NCI-H226 (cell line): Measurements from ENCODE around the gene ABCA5.

ENCODE experiments used
- DNase-seq: peaks from one replicate; pipeline ENCODE4 v3.0.0-alpha.2; 2015

Gene ABCA5, protein sequence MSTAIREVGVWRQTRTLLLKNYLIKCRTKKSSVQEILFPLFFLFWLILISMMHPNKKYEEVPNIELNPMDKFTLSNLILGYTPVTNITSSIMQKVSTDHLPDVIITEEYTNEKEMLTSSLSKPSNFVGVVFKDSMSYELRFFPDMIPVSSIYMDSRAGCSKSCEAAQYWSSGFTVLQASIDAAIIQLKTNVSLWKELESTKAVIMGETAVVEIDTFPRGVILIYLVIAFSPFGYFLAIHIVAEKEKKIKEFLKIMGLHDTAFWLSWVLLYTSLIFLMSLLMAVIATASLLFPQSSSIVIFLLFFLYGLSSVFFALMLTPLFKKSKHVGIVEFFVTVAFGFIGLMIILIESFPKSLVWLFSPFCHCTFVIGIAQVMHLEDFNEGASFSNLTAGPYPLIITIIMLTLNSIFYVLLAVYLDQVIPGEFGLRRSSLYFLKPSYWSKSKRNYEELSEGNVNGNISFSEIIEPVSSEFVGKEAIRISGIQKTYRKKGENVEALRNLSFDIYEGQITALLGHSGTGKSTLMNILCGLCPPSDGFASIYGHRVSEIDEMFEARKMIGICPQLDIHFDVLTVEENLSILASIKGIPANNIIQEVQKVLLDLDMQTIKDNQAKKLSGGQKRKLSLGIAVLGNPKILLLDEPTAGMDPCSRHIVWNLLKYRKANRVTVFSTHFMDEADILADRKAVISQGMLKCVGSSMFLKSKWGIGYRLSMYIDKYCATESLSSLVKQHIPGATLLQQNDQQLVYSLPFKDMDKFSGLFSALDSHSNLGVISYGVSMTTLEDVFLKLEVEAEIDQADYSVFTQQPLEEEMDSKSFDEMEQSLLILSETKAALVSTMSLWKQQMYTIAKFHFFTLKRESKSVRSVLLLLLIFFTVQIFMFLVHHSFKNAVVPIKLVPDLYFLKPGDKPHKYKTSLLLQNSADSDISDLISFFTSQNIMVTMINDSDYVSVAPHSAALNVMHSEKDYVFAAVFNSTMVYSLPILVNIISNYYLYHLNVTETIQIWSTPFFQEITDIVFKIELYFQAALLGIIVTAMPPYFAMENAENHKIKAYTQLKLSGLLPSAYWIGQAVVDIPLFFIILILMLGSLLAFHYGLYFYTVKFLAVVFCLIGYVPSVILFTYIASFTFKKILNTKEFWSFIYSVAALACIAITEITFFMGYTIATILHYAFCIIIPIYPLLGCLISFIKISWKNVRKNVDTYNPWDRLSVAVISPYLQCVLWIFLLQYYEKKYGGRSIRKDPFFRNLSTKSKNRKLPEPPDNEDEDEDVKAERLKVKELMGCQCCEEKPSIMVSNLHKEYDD (N-terminal part only)

GRCh38 chr17:69327060-69327831 is at the start of gene ABCA5:
Gene ABCA5 (minus strand): TSS chr17:69327133. CDS start chr17:69314415, 12,718 bp downstream.
- DNase-seq: peak; percentile 94

- no peak for DNase-seq
Measured at GRCh38 chr17:69375229-69375628, 48.3 kb upstream of the ABCA5 start.

DNA sequence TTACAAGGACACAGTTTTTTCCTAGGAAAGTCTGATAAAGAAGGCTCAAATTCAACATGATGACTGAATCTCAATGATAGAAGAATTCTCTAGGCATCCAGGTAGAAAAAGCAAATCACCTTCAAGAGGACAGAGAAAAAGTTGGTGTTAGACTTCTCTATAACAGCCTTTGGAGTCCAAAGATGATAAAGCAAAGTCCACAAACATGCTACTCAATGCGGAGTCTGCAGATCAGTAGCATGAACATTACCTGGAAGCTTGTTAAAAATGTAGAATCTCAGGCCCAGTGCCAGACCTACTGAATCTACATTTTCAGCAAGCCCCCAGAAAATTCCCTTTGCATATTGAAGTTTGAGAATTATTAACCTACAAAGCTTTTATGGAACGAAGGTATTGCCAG is 46.1 kb upstream of the ABCA5 start:
- no peak for DNase-seq

- no peak for DNase-seq
Measured at GRCh38 chr17:69367298-69367697, 40.4 kb upstream of the ABCA5 start.

DNA sequence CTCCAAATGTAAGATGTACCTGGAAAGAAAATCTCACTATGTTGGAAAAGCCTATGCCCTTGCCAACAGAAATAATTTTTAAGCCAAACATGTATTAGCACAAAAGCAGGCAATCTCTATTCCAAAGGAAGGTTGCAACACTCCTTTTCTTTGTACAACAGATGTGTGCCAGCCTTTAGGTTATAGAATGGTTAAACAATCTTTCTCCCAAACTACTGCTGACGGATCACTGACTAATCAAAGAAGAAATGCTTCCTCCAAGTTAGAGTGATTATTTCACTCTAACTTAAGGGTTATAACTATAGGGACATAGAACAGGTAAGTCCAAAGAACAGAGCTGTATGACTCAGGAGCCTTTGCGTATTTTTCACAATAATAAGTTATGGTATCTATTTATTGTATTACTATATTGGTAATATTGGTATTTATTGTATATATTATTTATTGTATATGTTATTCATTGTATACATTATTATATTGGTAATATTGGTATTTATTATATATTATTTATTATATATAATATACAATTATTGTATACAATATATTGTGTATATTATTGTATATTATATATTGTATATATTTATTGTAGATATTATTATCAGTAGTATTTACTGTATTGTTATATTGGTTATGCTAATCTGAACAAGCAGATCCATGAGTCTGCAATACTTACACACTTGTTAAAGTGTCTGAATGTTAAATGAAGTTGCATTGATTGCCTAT is 36.7 kb upstream of the ABCA5 start:
- DNase-seq: no peak

- DNase-seq: no peak
Measured at GRCh38 chr17:69361156-69361555, 34.2 kb upstream of the ABCA5 start.

GRCh38 chr17:69358688-69359596 is 32.0 kb upstream of the ABCA5 start:
- DNase-seq: no peak

DNA sequence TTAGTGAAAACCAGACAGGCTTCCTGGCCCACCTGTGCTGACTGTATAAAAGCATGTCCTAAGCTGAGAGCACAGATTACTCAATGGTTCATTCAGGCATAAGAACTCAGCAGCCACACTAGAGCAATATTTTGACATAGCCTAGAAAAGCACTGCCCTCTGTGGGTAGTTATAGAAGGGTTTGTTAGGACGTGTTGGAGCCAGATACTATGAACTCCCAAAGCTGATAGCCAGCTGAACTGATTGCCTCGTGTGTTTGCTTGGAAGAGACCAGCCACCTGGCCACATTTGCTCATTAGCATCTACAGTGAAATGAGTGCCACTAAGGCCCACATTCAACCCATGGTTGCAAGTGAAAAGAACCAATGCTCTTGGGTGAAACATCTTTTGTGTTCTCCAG is 30.8 kb upstream of the ABCA5 start:
- no peak for DNase-seq

GRCh38 chr17:69356625-69357024 is 29.7 kb upstream of the ABCA5 start:
- DNase-seq: no peak

DNA sequence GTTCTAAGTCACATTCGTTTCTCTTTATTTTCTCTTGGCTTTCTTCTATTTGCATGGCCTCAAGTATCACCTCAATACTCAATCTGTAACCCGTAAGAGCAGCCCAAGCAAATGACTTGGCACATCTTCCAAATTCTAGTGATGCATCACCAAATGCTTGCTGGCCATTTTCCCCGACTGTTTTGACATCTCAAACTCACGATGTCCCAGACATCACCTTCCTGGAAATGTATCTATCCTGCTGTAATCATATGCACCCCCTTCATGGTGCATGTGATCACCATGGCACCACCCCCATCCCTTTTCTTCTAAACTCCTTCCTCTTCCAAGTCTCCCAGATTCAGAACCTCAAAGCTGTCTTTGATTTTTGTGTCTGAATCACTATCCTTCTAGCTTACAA is 24.0 kb upstream of the ABCA5 start:
- no peak for DNase-seq

GRCh38 chr17:69348429-69348828 is 21.5 kb upstream of the ABCA5 start:
- no peak for DNase-seq

- no peak for DNase-seq
Measured at GRCh38 chr17:69346766-69347165, 19.8 kb upstream of the ABCA5 start.

DNA sequence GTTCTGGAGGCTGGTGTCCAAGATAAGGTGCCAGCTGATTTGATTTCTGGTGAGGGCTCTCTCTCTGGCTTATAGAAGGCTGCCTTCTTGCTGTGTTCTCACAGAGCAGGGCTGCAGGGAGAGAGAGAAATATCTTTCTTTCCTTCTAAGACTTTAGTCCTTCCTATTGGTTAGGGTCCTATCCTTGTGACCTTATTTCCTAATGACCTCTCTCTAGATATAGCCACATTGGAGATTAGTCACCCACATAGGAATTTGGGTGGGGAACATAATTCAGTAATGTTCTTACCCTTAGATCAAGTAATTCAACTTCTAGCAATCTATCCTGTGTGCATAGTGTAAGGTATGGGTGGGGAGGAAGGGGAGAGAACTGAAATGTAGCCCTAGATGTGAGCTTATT is 18.0 kb upstream of the ABCA5 start:
- no peak for DNase-seq

DNA sequence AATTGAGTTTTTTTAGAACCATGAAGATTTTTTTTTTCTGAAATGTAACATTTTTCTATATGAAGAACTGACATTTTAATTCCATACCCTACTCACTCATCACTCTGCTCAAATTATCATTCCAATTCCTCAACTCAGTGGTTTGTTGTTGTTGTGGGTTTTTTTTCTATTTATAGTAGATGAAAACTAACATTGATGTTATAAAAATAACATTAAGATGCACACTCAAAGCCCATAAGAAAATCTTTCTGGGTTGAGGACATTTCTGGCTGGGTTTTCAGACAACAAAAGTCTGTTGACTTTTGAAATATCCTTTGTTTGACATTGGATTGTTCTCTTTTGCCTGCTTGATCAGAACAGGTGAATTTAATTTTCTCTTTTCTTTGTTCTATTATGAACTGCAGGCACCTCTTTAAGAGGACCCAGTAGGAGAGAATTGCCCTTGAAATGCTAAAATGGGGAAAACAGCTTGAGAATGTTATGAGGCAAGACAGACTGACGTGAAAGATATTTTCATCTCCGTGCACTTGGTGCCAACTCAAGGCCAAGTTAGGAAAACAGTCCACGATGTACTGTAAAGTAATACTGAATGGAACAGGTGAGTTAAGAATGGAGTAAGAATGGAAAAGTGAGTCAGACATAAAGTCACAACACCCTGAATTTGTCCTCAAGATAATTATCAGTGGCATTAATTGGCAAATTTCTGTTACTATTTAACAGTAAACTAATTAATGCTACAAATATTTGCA is 16.1 kb upstream of the ABCA5 start:
- DNase-seq: no peak

DNA sequence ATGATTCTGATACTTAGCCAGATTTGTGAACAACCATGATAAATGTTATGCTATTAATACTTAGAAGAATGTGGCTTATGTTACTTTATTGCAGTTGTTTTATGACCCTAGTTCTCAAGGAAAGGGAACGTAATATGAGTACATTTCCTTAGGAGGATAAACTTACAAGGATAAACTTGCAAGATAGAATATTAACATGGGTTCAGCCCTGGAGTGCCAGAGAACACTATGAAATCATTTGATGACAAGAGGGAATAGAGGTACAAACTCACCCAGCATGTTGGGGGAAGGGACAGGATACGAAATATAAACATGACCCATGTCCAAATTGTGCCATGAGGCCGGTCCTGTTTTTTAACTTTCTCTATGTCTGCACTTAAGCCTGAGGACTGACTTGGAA is 13.0 kb upstream of the ABCA5 start:
- DNase-seq: no peak

GRCh38 chr17:69336996-69337395 is 10.1 kb upstream of the ABCA5 start:
- DNase-seq: no peak

DNA sequence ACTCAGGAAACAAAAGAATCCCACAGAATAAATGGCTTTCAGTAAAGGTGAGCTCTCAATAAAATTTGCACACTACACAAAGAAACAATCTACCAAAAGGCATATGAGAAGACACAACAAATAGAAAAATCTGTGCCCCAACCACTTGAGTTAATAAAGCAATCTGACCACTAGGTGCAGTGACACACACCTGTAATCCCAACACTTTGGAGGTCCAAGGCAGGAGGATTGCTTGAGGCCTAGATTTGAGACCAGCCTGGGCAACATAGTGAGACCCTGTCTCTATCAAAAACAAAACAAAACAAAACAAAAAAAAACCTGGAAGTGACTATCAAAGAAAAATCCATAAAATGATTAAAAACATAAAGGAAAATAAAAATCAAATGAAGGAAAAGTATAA is 9.6 kb upstream of the ABCA5 start:
- no peak for DNase-seq

GRCh38 chr17:69335058-69335457 is 8.1 kb upstream of the ABCA5 start:
- DNase-seq: no peak

GRCh38 chr17:69333561-69333960 is 6.6 kb upstream of the ABCA5 start:
- no peak for DNase-seq

DNA sequence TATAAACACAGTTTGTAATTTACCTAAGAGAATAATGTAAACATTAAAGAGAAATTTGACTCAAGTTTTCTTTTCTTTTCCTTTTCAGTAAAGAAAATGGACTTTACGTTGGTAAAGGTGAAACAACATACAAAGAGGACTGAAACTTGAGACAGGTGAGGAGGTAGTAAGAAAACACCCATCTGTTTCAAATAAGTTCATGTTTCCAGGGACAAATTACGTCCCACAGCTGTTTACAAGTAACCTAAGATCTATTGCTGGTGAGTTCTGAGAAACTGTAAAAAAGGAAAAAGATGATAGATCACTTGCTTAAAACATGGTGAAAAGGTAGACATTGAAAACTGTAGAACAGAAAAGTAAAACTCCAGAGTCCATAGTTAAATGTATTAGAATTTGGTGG is 4.8 kb upstream of the ABCA5 start:
- no peak for DNase-seq
